CD4-positive, alpha-beta T cell (primary cell): Measurements from ENCODE around the gene PRKCA. TPM values are rescaled to one million over a fixed set of nuclear protein-coding genes. Genes with fewer than 3 reads are reported as not detected.

ENCODE experiments used
- ATAC-seq: fragments of 200-7000 bp; cut with Tn5 transposase; one replicate; pipeline ENCODE4 v1.10.0; 2022; ENCODE audit warnings: mild to moderate bottlenecking; ENCODE audit not compliant: poor library complexity
- CTCF ChIA-PET: fragments of 350-600 bp; sonication (Branson Sonifier 250); formaldehyde crosslinking; loops from one replicate; lab custom pipeline; 2021; ENCODE audit warnings: antibody characterized with exemption, inconsistent platforms; lab: Charles Lee
- POLR2A ChIA-PET: fragments of 350-600 bp; sonication (Branson Sonifier 250); formaldehyde crosslinking; loops from one replicate; lab custom pipeline; 2021; ENCODE audit warnings: antibody characterized with exemption, inconsistent platforms; lab: Charles Lee
- DNase-seq, 14 experiments: peaks; one replicate each; pipeline ENCODE4 v3.0.0-alpha.2; 2013 to 2020; ENCODE audit warnings: mixed read lengths in 2 of 14
- H3K27ac ChIP-seq, 2 donors: one replicate each; pipeline versions ENCODE4 v1.5.1 to v1.7.0; 2013; ENCODE audit warnings: low read length in 2 of 2, low read depth in 1 of 2, mild to moderate bottlenecking in 1 of 2
- H3K27me3 ChIP-seq, 2 experiments: 1 replicate in 1 of 2; 2 replicates in 1 of 2; pipeline versions ENCODE4 v1.6.1 to v1.7.0; 2013; ENCODE audit warnings: low read length in 2 of 2, control low read depth in 1 of 2, mild to moderate bottlenecking in 1 of 2, moderate library complexity in 1 of 2; ENCODE audit not compliant: insufficient read depth in 2 of 2, control insufficient read depth in 1 of 2
- H3K36me3 ChIP-seq: one replicate; pipeline ENCODE4 v1.6.1; 2013; ENCODE audit warnings: low read length, control low read depth; ENCODE audit not compliant: insufficient read depth
- H3K4me1 ChIP-seq: one replicate; pipeline ENCODE4 v1.6.1; 2013; ENCODE audit warnings: low read length, control low read depth; ENCODE audit not compliant: insufficient read depth
- H3K4me3 ChIP-seq: one replicate; pipeline ENCODE4 v1.5.1; 2013; ENCODE audit warnings: mild to moderate bottlenecking, low read length, moderate library complexity
- H3K9me3 ChIP-seq, 2 experiments: 1 replicate in 1 of 2; 2 replicates in 1 of 2; pipeline versions ENCODE4 v1.6.1 to v1.7.0; 2013; ENCODE audit warnings: low read length in 2 of 2, mild to moderate bottlenecking in 2 of 2, control low read depth in 1 of 2, moderate library complexity in 1 of 2; ENCODE audit not compliant: control insufficient read depth in 1 of 2, insufficient read depth in 1 of 2
- H3K27ac Mint-ChIP-seq: one replicate; pipeline ENCODE4 v1.8.0; 2020; ENCODE audit warnings: mixed read lengths
- H3K27me3 Mint-ChIP-seq: one replicate; pipeline ENCODE4 v1.8.0; 2021; ENCODE audit warnings: mixed read lengths
- H3K36me3 Mint-ChIP-seq: one replicate; pipeline ENCODE4 v1.8.0; 2021; ENCODE audit warnings: low read depth, mixed read lengths
- H3K4me1 Mint-ChIP-seq: one replicate; pipeline ENCODE4 v1.8.0; 2021; ENCODE audit warnings: low read depth, mixed read lengths
- H3K4me3 Mint-ChIP-seq: one replicate; pipeline ENCODE4 v1.8.0; 2020; ENCODE audit warnings: mild to moderate bottlenecking, mixed read lengths
- H3K9me3 Mint-ChIP-seq: one replicate; pipeline ENCODE4 v1.8.0; 2020; ENCODE audit warnings: mixed read lengths
- intact Hi-C, 2 experiments: fragments of 100-400 bp; cut with DNase I in 1 of 2; cut with micrococcal nuclease in 1 of 2; formaldehyde crosslinking; loops; one replicate each; pipeline versions ENCODE4 v1.15.1 to v1.9.0; 2023 to 2025; cut with DNase I, micrococcal nuclease
- total RNA-seq, 174 experiments: library from RNA in 2 of 174; stranded (reverse) in 2 of 174; gene quantifications; one replicate each; pipeline ENCODE4 v1.2.3 and lab custom pipeline; 2021 to 2026
- TF ChIP-seq, protein P1 (sequence below): fragments of 200-600 bp; IDR thresholded peaks from one replicate; pipeline ENCODE4 v1.8.0; 2022; ENCODE audit warnings: antibody characterized with exemption, mild to moderate bottlenecking

The PRKCA gene
- total RNA-seq, 2 experiments from 2014 or later: 84.8 to 88.6 TPM

DNA sequence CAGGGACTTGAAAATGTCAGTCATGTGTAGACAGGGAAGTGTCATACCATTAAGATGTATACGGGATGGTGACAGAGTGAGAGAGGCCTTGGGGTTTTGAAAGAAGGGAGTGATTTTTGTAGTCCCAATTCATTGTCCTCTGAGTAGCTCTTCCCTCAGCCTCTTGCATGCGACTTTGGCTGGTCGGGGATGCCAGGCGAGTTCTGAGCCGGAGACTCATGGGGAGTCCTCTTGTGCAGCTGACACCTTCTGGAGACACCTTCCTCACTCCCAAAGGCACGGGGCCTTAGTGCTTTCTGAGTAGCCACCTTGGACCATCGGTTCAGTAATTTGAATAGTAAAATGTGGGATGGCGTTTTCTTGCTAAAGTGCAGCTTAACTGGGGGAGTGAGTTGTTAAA lies 144.7 kb downstream of the PRKCA start:
- Mint-ChIP-seq H3K4me1 (peaks cover 96% of the 10 kb centered on the region), H3K27ac (peak overlapping the region; percentile 79), H3K4me3 (no peak overlapping the region), H3K36me3 (peaks cover 37% of the 10 kb centered on the region), H3K27me3 (no peaks in the 10 kb centered on the region), H3K9me3 (no peaks in the 10 kb centered on the region)
- no peak for DNase-seq
- ATAC-seq: no peak
- intact Hi-C loops: no loop called here
- H3K4me1 ChIP-seq: peaks cover 2% of the 10 kb centered on the region
- no peak overlapping the region for H3K27ac ChIP-seq
- no peaks in the 10 kb centered on the region for H3K36me3 ChIP-seq
- POLR2A ChIA-PET: no interaction called here
- TF ChIP-seq, protein P1, sequence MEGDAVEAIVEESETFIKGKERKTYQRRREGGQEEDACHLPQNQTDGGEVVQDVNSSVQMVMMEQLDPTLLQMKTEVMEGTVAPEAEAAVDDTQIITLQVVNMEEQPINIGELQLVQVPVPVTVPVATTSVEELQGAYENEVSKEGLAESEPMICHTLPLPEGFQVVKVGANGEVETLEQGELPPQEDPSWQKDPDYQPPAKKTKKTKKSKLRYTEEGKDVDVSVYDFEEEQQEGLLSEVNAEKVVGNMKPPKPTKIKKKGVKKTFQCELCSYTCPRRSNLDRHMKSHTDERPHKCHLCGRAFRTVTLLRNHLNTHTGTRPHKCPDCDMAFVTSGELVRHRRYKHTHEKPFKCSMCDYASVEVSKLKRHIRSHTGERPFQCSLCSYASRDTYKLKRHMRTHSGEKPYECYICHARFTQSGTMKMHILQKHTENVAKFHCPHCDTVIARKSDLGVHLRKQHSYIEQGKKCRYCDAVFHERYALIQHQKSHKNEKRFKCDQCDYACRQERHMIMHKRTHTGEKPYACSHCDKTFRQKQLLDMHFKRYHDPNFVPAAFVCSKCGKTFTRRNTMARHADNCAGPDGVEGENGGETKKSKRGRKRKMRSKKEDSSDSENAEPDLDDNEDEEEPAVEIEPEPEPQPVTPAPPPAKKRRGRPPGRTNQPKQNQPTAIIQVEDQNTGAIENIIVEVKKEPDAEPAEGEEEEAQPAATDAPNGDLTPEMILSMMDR: no peak
- no peak overlapping the region for H3K4me3 ChIP-seq
- CTCF ChIA-PET: no interaction called here
- no peaks in the 10 kb centered on the region for H3K9me3 ChIP-seq
- no peaks in the 10 kb centered on the region for H3K27me3 ChIP-seq

DNA sequence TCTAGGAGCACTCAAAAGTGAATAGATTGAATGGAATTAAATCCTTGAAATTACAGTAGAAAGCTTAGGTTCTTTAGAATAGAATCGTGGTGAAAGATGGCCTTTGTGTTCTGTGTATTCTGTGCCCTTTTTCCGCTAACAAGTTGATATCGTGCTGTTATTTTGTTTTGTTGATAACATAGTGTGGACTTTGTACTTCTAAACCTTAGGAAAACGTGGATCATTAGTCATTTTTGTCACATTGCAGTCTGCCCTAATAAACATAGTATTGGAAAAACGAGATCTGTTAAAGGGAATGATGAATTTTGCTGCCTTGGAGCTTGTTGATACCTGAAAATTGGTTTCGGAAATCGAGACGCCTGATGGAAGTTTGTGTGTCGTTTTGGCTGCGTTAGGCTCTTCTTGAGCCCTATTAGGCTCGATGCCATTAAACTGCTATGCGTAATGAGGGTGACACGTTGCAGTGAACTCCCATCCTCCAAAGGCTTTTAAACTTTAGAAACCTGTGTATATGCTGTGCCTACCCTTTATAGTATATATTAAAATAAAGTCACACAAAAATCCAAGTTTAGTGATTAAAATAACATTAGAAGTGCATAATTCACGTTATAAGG lies 145.7 kb downstream of the PRKCA start:
- Mint-ChIP-seq H3K4me3 (no peak overlapping the region), H3K27ac (peak overlapping the region; percentile 79), H3K27me3 (no peaks in the 10 kb centered on the region), H3K4me1 (peaks cover 92% of the 10 kb centered on the region), H3K9me3 (no peaks in the 10 kb centered on the region), H3K36me3 (peaks cover 29% of the 10 kb centered on the region)
- Histone ChIP-seq H3K27me3 (no peaks in the 10 kb centered on the region), H3K27ac (no peak overlapping the region), H3K4me3 (no peak overlapping the region), H3K36me3 (no peaks in the 10 kb centered on the region), H3K9me3 (no peaks in the 10 kb centered on the region), H3K4me1 (peaks cover 2% of the 10 kb centered on the region)
- POLR2A ChIA-PET: interaction anchor here (0.6 kb wide), 1 partner anchor 135 kb away, joined by 4 read pairs; no protein-coding TSS in a partner anchor
- DNase-seq: no peak
- intact Hi-C loops: no loop called here
- TF ChIP-seq, protein P1: no peak
- no peak for ATAC-seq
- CTCF ChIA-PET: no interaction called here

DNA sequence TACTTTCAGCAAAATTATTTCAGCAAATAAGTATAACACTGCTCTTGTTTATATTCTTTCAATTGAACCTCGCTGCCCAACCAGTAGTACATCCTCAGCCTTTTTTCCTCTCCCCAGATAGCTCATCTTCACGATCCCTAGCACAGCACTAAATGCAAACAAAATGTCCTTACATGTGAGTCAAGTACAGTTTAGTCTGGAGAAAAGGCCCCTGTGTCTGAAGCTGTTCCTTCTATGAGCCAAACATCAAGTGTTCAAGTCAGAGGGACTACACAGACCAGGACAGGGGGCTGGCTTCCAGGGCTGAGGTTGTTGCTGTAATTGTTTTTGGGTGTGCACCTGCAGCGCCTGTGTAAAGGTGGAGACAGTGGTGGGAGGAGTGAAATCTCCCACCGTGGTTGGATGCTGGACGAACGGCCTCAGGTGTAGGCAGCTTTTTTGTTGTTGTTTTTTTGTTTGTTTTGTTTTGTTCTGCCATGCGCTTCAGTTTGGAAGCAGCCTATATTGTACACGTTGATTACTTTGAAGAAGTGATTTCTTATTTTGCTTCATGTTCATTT lies 147.1 kb downstream of the PRKCA start:
- intact Hi-C loops: no loop called here
- TF ChIP-seq, protein P1: no peak
- no peaks in the 10 kb centered on the region for H3K9me3 ChIP-seq
- peaks cover 2% of the 10 kb centered on the region for H3K4me1 ChIP-seq
- peak overlapping the region; percentile 16 for H3K4me3 Mint-ChIP-seq
- peaks cover 32% of the 10 kb centered on the region for H3K36me3 Mint-ChIP-seq
- H3K4me3 ChIP-seq: no peak overlapping the region
- H3K27me3 ChIP-seq: no peaks in the 10 kb centered on the region
- H3K36me3 ChIP-seq: no peaks in the 10 kb centered on the region
- peaks cover 91% of the 10 kb centered on the region for H3K4me1 Mint-ChIP-seq
- DNase-seq (no peak), ATAC-seq (no peak)
- ChIA-PET CTCF (interaction anchor here (0.7 kb wide), 1 partner anchor 166 kb away, joined by 3 read pairs; no protein-coding TSS in a partner anchor), POLR2A (interaction anchor here (0.6 kb wide), 1 partner anchor 132 kb away, joined by 3 read pairs; no protein-coding TSS in a partner anchor)
- no peak overlapping the region for H3K27ac ChIP-seq
- H3K27me3 Mint-ChIP-seq: no peaks in the 10 kb centered on the region
- H3K27ac Mint-ChIP-seq: peak overlapping the region; percentile 79
- H3K9me3 Mint-ChIP-seq: no peaks in the 10 kb centered on the region
